Osteoblast (primary cell): ENCODE results near the gene GALNT10. TPM values are rescaled to one million over a fixed set of nuclear protein-coding genes. Genes with fewer than 3 reads are reported as not detected.

Experiments used
- DNase-seq: peaks from one replicate; pipeline ENCODE4 v3.0.0; 2011; ENCODE audit warnings: low spot score, mixed read lengths; ENCODE audit not compliant: insufficient read length; ENCODE audit errors: missing footprints
- H2AFZ ChIP-seq: 2 replicates; pipeline ENCODE4 v1.6.0; 2011; ENCODE audit warnings: mild to moderate bottlenecking, low read length
- H3K27ac ChIP-seq: 2 replicates; pipeline ENCODE4 v1.5.1; 2011; ENCODE audit warnings: mild to moderate bottlenecking, low read depth, low read length, moderate library complexity
- H3K27me3 ChIP-seq: 2 replicates; pipeline ENCODE4 v1.6.0; 2012; ENCODE audit warnings: mild to moderate bottlenecking, control low read depth, inconsistent platforms, low read length, moderate library complexity; ENCODE audit not compliant: insufficient read depth
- H3K36me3 ChIP-seq: 2 replicates; pipeline ENCODE4 v1.5.1; 2011; ENCODE audit warnings: mild to moderate bottlenecking, low read length, control low read depth, moderate library complexity; ENCODE audit not compliant: insufficient read depth
- H3K4me1 ChIP-seq: 2 replicates; pipeline ENCODE4 v1.5.1; 2011; ENCODE audit warnings: mild to moderate bottlenecking, low read length, control low read depth, moderate library complexity; ENCODE audit not compliant: insufficient read depth
- H3K4me2 ChIP-seq: 2 replicates; pipeline ENCODE4 v1.6.0; 2011; ENCODE audit warnings: mild to moderate bottlenecking, low read length; ENCODE audit not compliant: insufficient read depth
- H3K4me3 ChIP-seq: fragments of 200-600 bp; sonication (generic); 3 replicates; pipeline ENCODE4 v1.5.1; 2012; ENCODE audit warnings: mild to moderate bottlenecking, low read length, inconsistent platforms; ENCODE audit not compliant: insufficient read depth
- H3K79me2 ChIP-seq: 2 replicates; pipeline ENCODE4 v1.6.0; 2012; ENCODE audit warnings: mild to moderate bottlenecking, low read length, control low read depth, inconsistent platforms; ENCODE audit not compliant: insufficient read depth
- H3K9me3 ChIP-seq: 2 replicates; pipeline ENCODE4 v1.5.1; 2011; ENCODE audit warnings: low read depth, low read length, control low read depth
- H4K20me1 ChIP-seq: 2 replicates; pipeline ENCODE4 v1.6.0; 2012; ENCODE audit warnings: mild to moderate bottlenecking, low read length, control low read depth; ENCODE audit not compliant: insufficient read depth
- CTCF ChIP-seq: IDR thresholded peaks from 2 replicates; pipeline ENCODE4 v1.5.1; 2011; ENCODE audit warnings: mild to moderate bottlenecking, low read depth, low read length, moderate library complexity; ENCODE audit errors: extremely low read depth
- total RNA-seq: library from RNA; depleted of rRNA; stranded (reverse); fragments of >200 nt; gene quantifications from 2 replicates; pipeline ENCODE4 v1.2.3, GENCODE V29; 2012

Gene GALNT10
- total RNA-seq, 1 donor, result 62.2 TPM

- Histone ChIP-seq H3K27ac (peak overlapping the region; percentile 57), H3K79me2 (peaks cover 23% of the 10 kb centered on the region), H3K27me3 (no peaks in the 10 kb centered on the region), H3K4me3 (no peak overlapping the region), H3K4me2 (peak overlapping the region; percentile 67), H3K4me1 (peaks cover 46% of the 10 kb centered on the region), H3K36me3 (no peaks in the 10 kb centered on the region), H2AFZ (peak overlapping the region; percentile 6), H4K20me1 (no peaks in the 10 kb centered on the region), H3K9me3 (no peaks in the 10 kb centered on the region)
- no peak for TF ChIP-seq CTCF
- no peak for DNase-seq
These were observed 97.6 kb downstream of the GALNT10 start for GRCh38 chr5:154288145-154288544.

GRCh38 chr5:154291917-154292316, 101.4 kb downstream of the GALNT10 start:
- no peak overlapping the region for H3K27ac ChIP-seq
- H3K9me3 ChIP-seq, result no peaks in the 10 kb centered on the region
- no peak for TF ChIP-seq CTCF
- H2AFZ ChIP-seq, result no peak overlapping the region
- no peak for DNase-seq
- peaks cover 20% of the 10 kb centered on the region for H3K4me1 ChIP-seq
- no peaks in the 10 kb centered on the region for H3K27me3 ChIP-seq
- no peak overlapping the region for H3K4me3 ChIP-seq
- peaks cover 4% of the 10 kb centered on the region for H4K20me1 ChIP-seq
- no peak overlapping the region for H3K4me2 ChIP-seq
- H3K36me3 ChIP-seq, result peaks cover 26% of the 10 kb centered on the region
- H3K79me2 ChIP-seq, result peaks cover 27% of the 10 kb centered on the region

- no peaks in the 10 kb centered on the region for H3K27me3 ChIP-seq
- H2AFZ ChIP-seq, result no peak overlapping the region
- H3K4me1 ChIP-seq, result peaks cover 7% of the 10 kb centered on the region
- TF ChIP-seq CTCF, result no peak
- peaks cover 27% of the 10 kb centered on the region for H3K79me2 ChIP-seq
- no peak for DNase-seq
- no peaks in the 10 kb centered on the region for H3K9me3 ChIP-seq
- H4K20me1 ChIP-seq, result peaks cover 4% of the 10 kb centered on the region
- no peak overlapping the region for H3K27ac ChIP-seq
- H3K4me3 ChIP-seq, result no peak overlapping the region
- H3K4me2 ChIP-seq, result no peak overlapping the region
- H3K36me3 ChIP-seq, result peaks cover 36% of the 10 kb centered on the region
These were observed 102.7 kb downstream of the GALNT10 start for GRCh38 chr5:154293219-154293618.

- no peak for DNase-seq
- no peak overlapping the region for H2AFZ ChIP-seq
- TF ChIP-seq CTCF, result no peak
- H3K9me3 ChIP-seq, result no peaks in the 10 kb centered on the region
- H3K79me2 ChIP-seq, result peaks cover 17% of the 10 kb centered on the region
- peaks cover 57% of the 10 kb centered on the region for H3K36me3 ChIP-seq
- H3K27ac ChIP-seq, result no peak overlapping the region
- H3K4me2 ChIP-seq, result no peak overlapping the region
- peaks cover 4% of the 10 kb centered on the region for H4K20me1 ChIP-seq
- no peaks in the 10 kb centered on the region for H3K4me1 ChIP-seq
- no peak overlapping the region for H3K4me3 ChIP-seq
- H3K27me3 ChIP-seq, result no peaks in the 10 kb centered on the region
These were observed 105.0 kb downstream of the GALNT10 start for GRCh38 chr5:154295551-154295950.
